PFSK-1 (cell line): ENCODE data around the gene MAPK4.

Source experiments
- FOXP2 ChIP-seq: optimal IDR thresholded peaks from 2 replicates; pipeline ENCODE3; 2011; ENCODE audit warnings: borderline replicate concordance, control low read depth, inconsistent platforms; ENCODE audit not compliant: insufficient read depth; ENCODE audit errors: extremely low read length, extremely low read depth
- POLR2AphosphoS5 ChIP-seq: IDR thresholded peaks from 2 replicates; pipeline ENCODE4 v1.6.1; 2012; ENCODE audit warnings: low read depth, mild to moderate bottlenecking, control low read depth, low read length, moderate library complexity
- REST ChIP-seq, 2 experiments: IDR thresholded peaks; 2 replicates each; pipeline versions ENCODE4 v1.6.1 to v1.8.0; 2011 to 2012; ENCODE audit warnings: low read depth in 2 of 2, low read length in 2 of 2, control low read depth in 1 of 2, inconsistent platforms in 1 of 2, mild to moderate bottlenecking in 1 of 2, moderate library complexity in 1 of 2; ENCODE audit not compliant: insufficient read depth in 1 of 2
- SIN3A ChIP-seq: IDR thresholded peaks from 2 replicates; pipeline ENCODE4 v1.6.1; 2012; ENCODE audit warnings: mild to moderate bottlenecking, low read length, moderate library complexity, borderline replicate concordance; ENCODE audit not compliant: insufficient read depth
- TAF1 ChIP-seq: IDR thresholded peaks from 2 replicates; pipeline ENCODE4 v1.6.1; 2012; ENCODE audit warnings: low read length, control low read depth, borderline replicate concordance; ENCODE audit not compliant: insufficient read depth

The MAPK4 gene

GRCh38 chr18:50621366-50621765, 61.5 kb downstream of the MAPK4 start:
- TF ChIP-seq TAF1: no peak
- no peak for TF ChIP-seq FOXP2
- no peak for TF ChIP-seq REST (IDR thresholded peaks at IDR 0.05; ENCODE audit: insufficient read depth in 1 of 2, low read depth in 2 of 2, low read length in 2 of 2)
- TF ChIP-seq SIN3A: no peak
- no peak for TF ChIP-seq POLR2AphosphoS5

GRCh38 chr18:50622320-50622719, 62.4 kb downstream of the MAPK4 start:
- TF ChIP-seq POLR2AphosphoS5 (no peak), SIN3A (no peak), TAF1 (no peak), REST (IDR thresholded peaks at IDR 0.05; ENCODE audit: insufficient read depth in 1 of 2, low read depth in 2 of 2, low read length in 2 of 2) (no peak), FOXP2 (no peak)

- no peak for TF ChIP-seq SIN3A
Observed at GRCh38 chr18:50622865-50623393, 63.0 kb downstream of the MAPK4 start.

- TF ChIP-seq REST (IDR thresholded peaks at IDR 0.05; ENCODE audit: insufficient read depth in 1 of 2, low read depth in 2 of 2, low read length in 2 of 2) (no peak), POLR2AphosphoS5 (no peak), TAF1 (no peak), SIN3A (no peak), FOXP2 (no peak)
Observed at GRCh38 chr18:50623694-50624352, 63.9 kb downstream of the MAPK4 start.

GRCh38 chr18:50624981-50625380, 65.1 kb downstream of the MAPK4 start:
- TF ChIP-seq REST (IDR thresholded peaks at IDR 0.05; ENCODE audit: insufficient read depth in 1 of 2, low read depth in 2 of 2, low read length in 2 of 2) (no peak), SIN3A (no peak), TAF1 (no peak), FOXP2 (no peak), POLR2AphosphoS5 (no peak)
